ENCODE measurements around the gene ADRM1.

DNA sequence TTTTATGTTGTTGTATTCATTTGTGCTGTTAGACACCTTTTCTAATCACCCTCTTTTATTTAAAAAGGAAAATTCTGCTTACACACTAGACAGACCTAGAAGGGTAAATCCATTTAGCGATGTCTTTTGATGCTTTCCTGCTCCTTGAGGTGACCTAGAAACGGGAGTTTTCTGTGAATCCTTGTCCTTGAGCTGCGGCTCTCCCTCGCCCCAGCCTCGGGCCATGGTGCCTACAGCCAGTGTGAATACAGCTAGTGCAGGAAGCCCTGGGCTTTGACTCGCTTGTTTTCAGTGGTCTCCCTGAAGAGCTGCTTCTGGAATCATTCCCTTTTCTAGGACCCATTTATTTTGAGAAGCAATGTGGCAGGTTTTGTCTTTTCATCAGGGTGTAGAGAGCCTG is 17.6 kb upstream of the ADRM1 start:
- TF ChIP-seq POLR2A (IDR thresholded peaks at IDR 0.05; ENCODE audit: low read length) (no peak), GATA1 (IDR thresholded peaks at IDR 0.05; ENCODE audit: low read depth, low read length) (no peak)
